GM12865 (cell line): ENCODE measurements around the gene ENPP3.

ENCODE experiments used
- DNase-seq: peaks from one replicate; pipeline ENCODE4 v3.0.0; 2010; ENCODE audit warnings: low read depth
- H3K4me3 ChIP-seq: 2 replicates; pipeline ENCODE4 v1.5.1; 2011; ENCODE audit warnings: mild to moderate bottlenecking, low read depth, low read length, control low read depth
- TF ChIP-seq, protein P1 (sequence below): IDR thresholded peaks from 2 replicates; pipeline ENCODE4 v1.5.1; 2011; ENCODE audit warnings: low read length, control low read depth, low read depth, inconsistent platforms; ENCODE audit not compliant: insufficient read depth; ENCODE audit errors: missing control alignments

ENPP3 gene

DNA sequence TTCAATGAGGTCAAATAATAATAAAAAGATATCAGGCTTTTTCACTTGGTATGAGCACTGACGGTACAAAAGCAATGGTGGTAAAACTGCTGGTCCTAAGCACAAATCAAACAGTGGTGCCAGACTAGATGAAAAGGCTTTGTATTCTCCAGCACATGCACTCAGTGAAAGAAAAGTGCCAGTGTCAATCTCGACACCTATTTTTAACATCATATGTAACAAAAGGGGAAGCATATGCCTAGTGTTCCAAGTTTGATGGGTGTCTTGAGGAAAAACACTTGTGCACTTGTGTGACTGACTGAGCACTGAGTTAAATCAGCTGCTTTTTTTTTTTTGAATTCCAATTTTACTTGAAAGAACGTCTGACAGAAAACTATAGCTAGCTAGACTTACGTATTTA lies 36.4 kb upstream of the ENPP3 start:
- no peak overlapping the region for H3K4me3 ChIP-seq
- TF ChIP-seq, protein P1, sequence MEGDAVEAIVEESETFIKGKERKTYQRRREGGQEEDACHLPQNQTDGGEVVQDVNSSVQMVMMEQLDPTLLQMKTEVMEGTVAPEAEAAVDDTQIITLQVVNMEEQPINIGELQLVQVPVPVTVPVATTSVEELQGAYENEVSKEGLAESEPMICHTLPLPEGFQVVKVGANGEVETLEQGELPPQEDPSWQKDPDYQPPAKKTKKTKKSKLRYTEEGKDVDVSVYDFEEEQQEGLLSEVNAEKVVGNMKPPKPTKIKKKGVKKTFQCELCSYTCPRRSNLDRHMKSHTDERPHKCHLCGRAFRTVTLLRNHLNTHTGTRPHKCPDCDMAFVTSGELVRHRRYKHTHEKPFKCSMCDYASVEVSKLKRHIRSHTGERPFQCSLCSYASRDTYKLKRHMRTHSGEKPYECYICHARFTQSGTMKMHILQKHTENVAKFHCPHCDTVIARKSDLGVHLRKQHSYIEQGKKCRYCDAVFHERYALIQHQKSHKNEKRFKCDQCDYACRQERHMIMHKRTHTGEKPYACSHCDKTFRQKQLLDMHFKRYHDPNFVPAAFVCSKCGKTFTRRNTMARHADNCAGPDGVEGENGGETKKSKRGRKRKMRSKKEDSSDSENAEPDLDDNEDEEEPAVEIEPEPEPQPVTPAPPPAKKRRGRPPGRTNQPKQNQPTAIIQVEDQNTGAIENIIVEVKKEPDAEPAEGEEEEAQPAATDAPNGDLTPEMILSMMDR = no peak
- DNase-seq = no peak

DNA sequence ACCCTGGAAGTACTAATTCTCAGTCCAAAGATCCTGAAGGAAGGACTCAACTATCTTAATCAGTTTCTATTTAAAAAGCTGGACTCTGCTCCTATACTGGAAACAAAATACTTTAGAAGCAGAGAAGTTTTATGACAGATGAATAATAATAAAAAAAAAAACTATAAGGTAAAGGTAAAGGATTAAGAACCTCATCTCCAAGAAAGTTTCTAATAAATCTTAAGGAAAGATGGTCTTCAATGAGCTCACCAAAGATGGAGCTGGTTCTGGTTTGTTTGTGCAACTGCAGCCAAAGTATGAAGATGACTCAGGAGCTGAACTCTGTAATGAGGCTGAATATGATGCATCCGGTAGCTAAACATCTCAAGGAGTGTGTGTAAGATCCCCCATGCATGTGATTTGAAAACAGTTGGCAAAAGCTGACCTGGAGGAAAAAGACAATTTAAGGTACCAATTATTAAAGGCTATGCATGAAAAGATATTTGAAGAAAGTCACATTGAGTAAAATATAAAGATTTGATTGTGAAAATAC lies 34.3 kb upstream of the ENPP3 start:
- no peak for DNase-seq
- no peak overlapping the region for H3K4me3 ChIP-seq
- TF ChIP-seq, protein P1 = no peak

GRCh38 chr6:131613296-131613925 lies 23.7 kb upstream of the ENPP3 start:
- TF ChIP-seq, protein P1 = no peak
- DNase-seq = no peak
- H3K4me3 ChIP-seq = no peak overlapping the region

DNA sequence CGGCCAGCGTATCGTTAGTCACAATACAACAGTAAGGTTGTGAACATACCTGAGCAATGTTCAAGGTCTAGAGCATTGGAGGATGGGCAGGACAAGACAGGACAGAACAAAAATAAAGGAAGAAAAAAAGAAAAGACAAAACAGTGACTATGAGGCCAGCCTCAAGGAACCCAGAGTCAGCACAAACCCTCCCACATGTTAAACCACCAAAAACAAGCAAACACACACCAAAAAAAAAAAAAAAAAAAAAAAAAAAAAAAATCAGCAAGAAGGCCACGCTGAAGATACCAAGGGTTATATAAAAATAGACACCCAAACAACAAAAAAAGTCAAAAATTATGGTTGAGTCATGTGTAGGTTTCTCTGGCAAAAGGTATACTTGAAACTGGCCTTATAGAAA lies 21.8 kb upstream of the ENPP3 start:
- H3K4me3 ChIP-seq = no peak overlapping the region
- DNase-seq = no peak
- TF ChIP-seq, protein P1 = no peak

- peak; percentile 96 for DNase-seq
- H3K4me3 ChIP-seq = peak within 1 kb of the TSS; percentile 73
- TF ChIP-seq, protein P1 = peak; percentile 99
These were observed 9.1 kb upstream of the ENPP3 start, which contains the start of gene MED23 for GRCh38 chr6:131627724-131628682. Gene MED23 (minus strand): TSS chr6:131628242. CDS start chr6:131628049, 193 bp downstream.

DNA sequence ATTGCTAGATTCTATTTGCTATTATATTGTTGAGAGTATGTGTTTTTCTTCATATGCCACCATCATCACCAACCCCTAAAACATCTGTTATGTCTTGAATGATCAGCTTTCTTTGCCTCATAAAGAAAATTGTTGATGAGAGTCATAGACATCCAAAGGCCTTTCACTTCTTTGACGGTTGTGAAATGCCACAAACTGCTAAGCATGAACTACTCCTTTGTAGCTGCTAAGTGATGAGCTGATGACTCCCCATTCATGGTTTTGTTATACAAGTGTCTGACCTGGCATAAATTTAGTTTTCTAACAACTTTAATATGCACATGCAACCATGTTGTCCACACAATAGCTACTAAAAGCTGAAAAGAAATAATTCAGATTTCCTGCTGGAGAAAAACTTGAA lies 8.4 kb upstream of the ENPP3 start:
- peak overlapping the region; percentile 73 for H3K4me3 ChIP-seq
- no peak for DNase-seq
- TF ChIP-seq, protein P1 = no peak
